ENCODE data around the gene IL16. TPM values are rescaled to one million over a fixed set of nuclear protein-coding genes. Genes with fewer than 3 reads are reported as not detected.

IL16 gene
- polyA plus RNA-seq, 1 donor (not counting 4 experiments of a cell fraction or from before 2014, with no cell fraction given), result not detected

DNA sequence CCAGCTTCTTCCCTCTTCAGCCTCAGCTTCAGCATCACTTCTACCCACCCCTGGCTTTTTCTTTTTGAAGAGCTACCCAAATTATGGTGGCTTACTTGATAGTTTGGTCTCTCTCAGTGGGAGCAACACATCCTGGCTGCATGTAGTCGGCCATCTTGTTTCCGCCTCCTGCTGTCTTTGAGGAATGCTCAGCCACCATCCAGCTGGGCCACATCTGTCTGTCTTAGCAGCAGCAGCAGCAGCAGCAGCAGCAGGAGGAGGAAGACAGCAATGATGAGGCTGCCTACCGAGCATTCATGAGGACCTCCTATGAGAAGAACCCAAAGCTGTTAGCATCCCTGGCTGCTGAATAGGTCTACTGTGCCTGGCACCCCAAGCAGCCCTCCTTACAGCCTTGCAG lies 19.7 kb downstream of the IL16 start:
- Histone ChIP-seq H3K9ac (ENCODE audit: control insufficient read depth, extremely low read depth, insufficient read depth, low read length) (no peak overlapping the region), H3K4me1 (ENCODE audit: control insufficient read depth, extremely low read depth, insufficient read depth, low read length) (no peaks in the 10 kb centered on the region), H2AFZ (ENCODE audit: control insufficient read depth, low read length) (no peak overlapping the region), H3K4me2 (ENCODE audit: control insufficient read depth, extremely low read depth, insufficient read depth, low read depth, low read length) (no peak overlapping the region), H4K20me1 (ENCODE audit: control insufficient read depth, extremely low read depth, insufficient read depth, low read length) (no peaks in the 10 kb centered on the region), H3K27ac (ENCODE audit: control insufficient read depth, insufficient read depth, low read length) (no peak overlapping the region), H3K79me2 (ENCODE audit: control insufficient read depth, insufficient read depth, low read length) (no peaks in the 10 kb centered on the region), H3K4me3 (ENCODE audit: control insufficient read depth in 2 of 3, extremely low read depth in 1 of 3, insufficient read depth in 2 of 3, low read depth in 1 of 3, low read length in 3 of 3) (no peak overlapping the region), H3K9me3 (ENCODE audit: control insufficient read depth, low read depth, low read length) (no peaks in the 10 kb centered on the region), H3K36me3 (ENCODE audit: control insufficient read depth in 2 of 2, extremely low read depth in 1 of 2, insufficient read depth in 2 of 2, low read length in 2 of 2) (no peaks in the 10 kb centered on the region), H3K9me1 (ENCODE audit: control insufficient read depth, extremely low read depth, insufficient read depth, low read length) (no peaks in the 10 kb centered on the region), H3K27me3 (ENCODE audit: control insufficient read depth, extremely low read depth, insufficient read depth, low read length) (no peaks in the 10 kb centered on the region)
- DNase-seq (ENCODE audit: low read depth, low spot score) (no peak), FAIRE-seq (no peak)
- dilution Hi-C loops (cut with MboI; ENCODE audit: extremely low pct_ligation_motif_present, low sequenced_read_pairs), result no loop called here
- TF ChIP-seq EZH2 (IDR thresholded peaks at IDR 0.05; ENCODE audit: low read length), result no peak
- TF ChIP-seq, protein P1, sequence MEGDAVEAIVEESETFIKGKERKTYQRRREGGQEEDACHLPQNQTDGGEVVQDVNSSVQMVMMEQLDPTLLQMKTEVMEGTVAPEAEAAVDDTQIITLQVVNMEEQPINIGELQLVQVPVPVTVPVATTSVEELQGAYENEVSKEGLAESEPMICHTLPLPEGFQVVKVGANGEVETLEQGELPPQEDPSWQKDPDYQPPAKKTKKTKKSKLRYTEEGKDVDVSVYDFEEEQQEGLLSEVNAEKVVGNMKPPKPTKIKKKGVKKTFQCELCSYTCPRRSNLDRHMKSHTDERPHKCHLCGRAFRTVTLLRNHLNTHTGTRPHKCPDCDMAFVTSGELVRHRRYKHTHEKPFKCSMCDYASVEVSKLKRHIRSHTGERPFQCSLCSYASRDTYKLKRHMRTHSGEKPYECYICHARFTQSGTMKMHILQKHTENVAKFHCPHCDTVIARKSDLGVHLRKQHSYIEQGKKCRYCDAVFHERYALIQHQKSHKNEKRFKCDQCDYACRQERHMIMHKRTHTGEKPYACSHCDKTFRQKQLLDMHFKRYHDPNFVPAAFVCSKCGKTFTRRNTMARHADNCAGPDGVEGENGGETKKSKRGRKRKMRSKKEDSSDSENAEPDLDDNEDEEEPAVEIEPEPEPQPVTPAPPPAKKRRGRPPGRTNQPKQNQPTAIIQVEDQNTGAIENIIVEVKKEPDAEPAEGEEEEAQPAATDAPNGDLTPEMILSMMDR (optimal IDR thresholded peaks at IDR 0.05 in 1 of 3, IDR thresholded peaks at IDR 0.05 in 1 of 3, conservative IDR thresholded peaks at IDR 0.05 in 1 of 3; ENCODE audit: extremely low read depth in 1 of 3, insufficient read depth in 2 of 3, low read length in 3 of 3), result no peak

DNA sequence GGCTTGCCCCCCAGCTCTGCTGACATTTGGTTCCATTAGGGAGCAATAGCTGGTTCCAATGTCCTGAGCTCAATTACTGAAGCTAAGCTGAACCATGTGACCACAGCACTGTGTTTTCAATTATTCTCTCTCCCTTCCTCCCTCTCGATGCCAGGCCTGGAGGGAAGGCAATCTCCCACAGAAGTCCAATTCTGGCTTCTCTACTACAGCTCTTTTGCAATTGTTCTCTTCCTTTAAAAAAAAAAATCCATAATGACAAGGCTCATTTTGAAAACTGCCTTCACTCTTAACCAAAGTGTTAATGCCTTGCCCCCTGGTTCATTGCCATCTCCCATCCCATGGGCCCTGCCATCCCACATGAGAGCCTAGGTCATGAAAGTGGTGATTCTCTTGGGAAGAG lies 24.8 kb downstream of the IL16 start:
- DNase-seq (ENCODE audit: low read depth, low spot score) (no peak), FAIRE-seq (no peak)
- Histone ChIP-seq H3K27ac (ENCODE audit: control insufficient read depth, insufficient read depth, low read length) (no peak overlapping the region), H3K36me3 (ENCODE audit: control insufficient read depth in 2 of 2, extremely low read depth in 1 of 2, insufficient read depth in 2 of 2, low read length in 2 of 2) (no peaks in the 10 kb centered on the region), H3K9ac (ENCODE audit: control insufficient read depth, extremely low read depth, insufficient read depth, low read length) (no peak overlapping the region), H3K4me2 (ENCODE audit: control insufficient read depth, extremely low read depth, insufficient read depth, low read depth, low read length) (no peak overlapping the region), H4K20me1 (ENCODE audit: control insufficient read depth, extremely low read depth, insufficient read depth, low read length) (no peaks in the 10 kb centered on the region), H2AFZ (ENCODE audit: control insufficient read depth, low read length) (no peak overlapping the region), H3K4me3 (ENCODE audit: control insufficient read depth in 2 of 3, extremely low read depth in 1 of 3, insufficient read depth in 2 of 3, low read depth in 1 of 3, low read length in 3 of 3) (no peak overlapping the region), H3K27me3 (ENCODE audit: control insufficient read depth, extremely low read depth, insufficient read depth, low read length) (no peaks in the 10 kb centered on the region), H3K4me1 (ENCODE audit: control insufficient read depth, extremely low read depth, insufficient read depth, low read length) (no peaks in the 10 kb centered on the region), H3K79me2 (ENCODE audit: control insufficient read depth, insufficient read depth, low read length) (no peaks in the 10 kb centered on the region), H3K9me1 (ENCODE audit: control insufficient read depth, extremely low read depth, insufficient read depth, low read length) (no peaks in the 10 kb centered on the region), H3K9me3 (ENCODE audit: control insufficient read depth, low read depth, low read length) (no peaks in the 10 kb centered on the region)
- dilution Hi-C loops (cut with MboI; ENCODE audit: extremely low pct_ligation_motif_present, low sequenced_read_pairs), result no loop called here
- TF ChIP-seq, protein P1 (optimal IDR thresholded peaks at IDR 0.05 in 1 of 3, IDR thresholded peaks at IDR 0.05 in 1 of 3, conservative IDR thresholded peaks at IDR 0.05 in 1 of 3; ENCODE audit: extremely low read depth in 1 of 3, insufficient read depth in 2 of 3, low read length in 3 of 3), result no peak
- no peak for TF ChIP-seq EZH2 (IDR thresholded peaks at IDR 0.05; ENCODE audit: low read length)

All from keratinocyte (primary cell).